Activated CD8-positive, alpha-beta memory T cell treated with anti-CD3 and anti-CD28 coated beads for 1 hour (primary cell): ENCODE measurements around the gene GNB5.
"Not testable (repeated sequence)": the region's sequence is repeated elsewhere in the genome, so short reads cannot be mapped to it uniquely, and the experiment has no call there.

ENCODE experiments used
- DNase-seq, 2 donors: peaks; one replicate each; pipeline ENCODE4 v3.0.0-alpha.2; 2020; ENCODE audit warnings: low read depth in 1 of 2; ENCODE audit errors: extremely low read depth in 1 of 2

GNB5 gene

GRCh38 chr15:52191207-52191606 lies at the start of gene GNB5:
GNB5 (minus strand) TSS chr15:52191392; CDS start chr15:52184676, 6,716 bp downstream.
- DNase-seq, result no peak

GRCh38 chr15:52240166-52240565 lies 49.0 kb upstream of the GNB5 start:
- no peak for DNase-seq

- DNase-seq, result not testable (repeated sequence)
These were observed 47.9 kb upstream of the GNB5 start for GRCh38 chr15:52238989-52239525.

- no peak for DNase-seq
These were observed 47.0 kb upstream of the GNB5 start for GRCh38 chr15:52238149-52238548.

GRCh38 chr15:52236013-52236412 lies 44.8 kb upstream of the GNB5 start:
- DNase-seq, result no peak

- DNase-seq, result no peak
These were observed 43.7 kb upstream of the GNB5 start for GRCh38 chr15:52234596-52235541.

- DNase-seq, result no peak
These were observed 42.2 kb upstream of the GNB5 start for GRCh38 chr15:52233405-52233804.

- no peak for DNase-seq
These were observed 41.1 kb upstream of the GNB5 start for GRCh38 chr15:52232327-52232726.

- DNase-seq, result no peak
These were observed 38.9 kb upstream of the GNB5 start for GRCh38 chr15:52230073-52230472.

- no peak for DNase-seq
These were observed 37.7 kb upstream of the GNB5 start for GRCh38 chr15:52228921-52229320.

GRCh38 chr15:52227456-52227855 lies 36.3 kb upstream of the GNB5 start:
- DNase-seq, result peak; percentile 18 to 28

- DNase-seq, result no peak
These were observed 34.0 kb upstream of the GNB5 start for GRCh38 chr15:52225230-52225629.

- DNase-seq, result no peak
These were observed 33.0 kb upstream of the GNB5 start for GRCh38 chr15:52224211-52224610.

GRCh38 chr15:52221730-52222129 lies 30.5 kb upstream of the GNB5 start:
- no peak for DNase-seq

- no peak for DNase-seq
These were observed 29.9 kb upstream of the GNB5 start for GRCh38 chr15:52220937-52221660.

GRCh38 chr15:52220251-52220650 lies 29.1 kb upstream of the GNB5 start:
- DNase-seq, result no peak

- no peak for DNase-seq
These were observed 27.6 kb upstream of the GNB5 start for GRCh38 chr15:52218816-52219215.

- no peak for DNase-seq
These were observed 27.2 kb upstream of the GNB5 start for GRCh38 chr15:52218371-52218770.

- DNase-seq, result no peak
These were observed 26.0 kb upstream of the GNB5 start for GRCh38 chr15:52217186-52217585.

GRCh38 chr15:52214553-52214952 lies 23.4 kb upstream of the GNB5 start:
- DNase-seq, result no peak

GRCh38 chr15:52213206-52213605 lies 22.0 kb upstream of the GNB5 start:
- no peak for DNase-seq
